CD14-positive monocyte (primary cell): ENCODE data around the gene NUTM1. TPM values are rescaled to one million over a fixed set of nuclear protein-coding genes. Genes with fewer than 3 reads are reported as not detected.
A peak's percentile ranks its signal among the peaks of the same experiment; 100 is the strongest.

Experiments
- DNase-seq, 3 donors: peaks; one replicate each; pipeline ENCODE4 v3.0.0-alpha.2; 2011 to 2022
- H2AFZ ChIP-seq: 2 replicates; pipeline ENCODE4 v1.6.0; 2012; ENCODE audit warnings: mild to moderate bottlenecking, low read depth, low read length, inconsistent platforms; ENCODE audit not compliant: insufficient read depth, poor library complexity, severe bottlenecking
- H3K27ac ChIP-seq, 2 donors: 1 replicate in 1 of 2; 2 replicates in 1 of 2; pipeline ENCODE4 v1.5.1; 2012 to 2013; ENCODE audit warnings: low read length in 2 of 2, control low read depth in 1 of 2, inconsistent platforms in 1 of 2, low read depth in 1 of 2, mild to moderate bottlenecking in 1 of 2
- H3K27me3 ChIP-seq, 2 donors: one replicate each; pipeline versions ENCODE4 v1.6.0 to v1.6.1; 2011 to 2013; ENCODE audit warnings: low read length in 2 of 2; ENCODE audit not compliant: control insufficient read depth in 2 of 2, insufficient read depth in 2 of 2
- H3K36me3 ChIP-seq, 2 donors: replicated peaks in 1 of 2; 1 replicate in 1 of 2; 2 replicates in 1 of 2; pipeline versions ENCODE4 v1.5.1 to v1.6.1; 2012 to 2013; ENCODE audit warnings: low read length in 2 of 2, control low read depth in 1 of 2, inconsistent platforms in 1 of 2, mild to moderate bottlenecking in 1 of 2; ENCODE audit not compliant: insufficient read depth in 2 of 2, control insufficient read depth in 1 of 2
- H3K4me1 ChIP-seq, 2 donors: 1 replicate in 1 of 2; 2 replicates in 1 of 2; pipeline versions ENCODE4 v1.5.1 to v1.6.1; 2012 to 2013; ENCODE audit warnings: low read length in 2 of 2, control low read depth in 1 of 2, inconsistent platforms in 1 of 2, mild to moderate bottlenecking in 1 of 2, moderate library complexity in 1 of 2; ENCODE audit not compliant: insufficient read depth in 2 of 2, control insufficient read depth in 1 of 2
- H3K4me2 ChIP-seq: replicated peaks from 2 replicates; pipeline ENCODE3; 2012; ENCODE audit warnings: low read length, moderate library complexity, mild to moderate bottlenecking; ENCODE audit not compliant: poor library complexity, severe bottlenecking; ENCODE audit errors: extremely low read depth
- H3K4me3 ChIP-seq, 3 experiments: fragments of 200-600 bp in 1 of 3; sonication (generic) in 1 of 3; replicated peaks in 1 of 3; 1 replicate in 2 of 3; 2 replicates in 1 of 3; pipeline ENCODE4 v1.5.1; 2011 to 2013; ENCODE audit warnings: low read length in 3 of 3, mild to moderate bottlenecking in 3 of 3, control low read depth in 2 of 3, low read depth in 2 of 3, inconsistent platforms in 1 of 3, moderate library complexity in 1 of 3
- H3K79me2 ChIP-seq: 2 replicates; pipeline ENCODE4 v1.6.0; 2012; ENCODE audit warnings: mild to moderate bottlenecking, control low read depth, inconsistent platforms, low read length, moderate library complexity; ENCODE audit not compliant: insufficient read depth
- H3K9ac ChIP-seq: 2 replicates; pipeline ENCODE4 v1.6.0; 2017; ENCODE audit warnings: low read length, mild to moderate bottlenecking; ENCODE audit not compliant: insufficient read depth, poor library complexity, severe bottlenecking
- H3K9me3 ChIP-seq, 2 donors: replicated peaks in 1 of 2; 1 replicate in 1 of 2; 2 replicates in 1 of 2; pipeline versions ENCODE4 v1.5.1 to v1.6.1; 2012 to 2013; ENCODE audit warnings: low read length in 2 of 2, control low read depth in 1 of 2; ENCODE audit not compliant: control insufficient read depth in 1 of 2, insufficient read depth in 1 of 2
- H4K20me1 ChIP-seq: 2 replicates; pipeline ENCODE4 v1.6.0; 2012; ENCODE audit warnings: mild to moderate bottlenecking, low read length, control low read depth, moderate library complexity; ENCODE audit not compliant: insufficient read depth
- H3K27ac Mint-ChIP-seq, 7 donors: one replicate each; pipeline ENCODE4 v1.8.0; 2020; ENCODE audit warnings: mild to moderate bottlenecking in 7 of 7, mixed read lengths in 7 of 7, moderate library complexity in 6 of 7, inconsistent platforms in 2 of 7
- H3K27me3 Mint-ChIP-seq, 3 donors: one replicate each; pipeline ENCODE4 v1.8.0; 2021 to 2022; ENCODE audit warnings: low read depth in 3 of 3, mild to moderate bottlenecking in 3 of 3, mixed read lengths in 3 of 3, moderate library complexity in 3 of 3, inconsistent platforms in 1 of 3
- H3K36me3 Mint-ChIP-seq, 2 donors: one replicate each; pipeline ENCODE4 v1.8.0; 2020; ENCODE audit warnings: mixed read lengths in 2 of 2, inconsistent platforms in 1 of 2, mild to moderate bottlenecking in 1 of 2
- H3K4me1 Mint-ChIP-seq: one replicate; pipeline ENCODE4 v1.8.0; 2020; ENCODE audit warnings: mild to moderate bottlenecking, mixed read lengths
- H3K4me3 Mint-ChIP-seq, 2 donors: one replicate each; pipeline ENCODE4 v1.8.0; 2020; ENCODE audit warnings: mild to moderate bottlenecking in 2 of 2, mixed read lengths in 2 of 2, moderate library complexity in 1 of 2
- H3K9me3 Mint-ChIP-seq, 7 donors: one replicate each; pipeline ENCODE4 v1.8.0; 2020 to 2022; ENCODE audit warnings: mixed read lengths in 7 of 7, mild to moderate bottlenecking in 6 of 7, moderate library complexity in 6 of 7, inconsistent platforms in 2 of 7
- CTCF ChIP-seq: fragments of 200-600 bp; IDR thresholded peaks from one replicate; pipeline ENCODE4 v1.8.0; 2022; ENCODE audit warnings: antibody characterized with exemption, mild to moderate bottlenecking
- WGBS: methylation state at CpG from one replicate; pipeline ENCODE4 v1.1.5; 2013; ENCODE audit warnings: missing lambda C conversion rate; ENCODE audit not compliant: insufficient coverage; 5-methylcytosine and 5-hydroxymethylcytosine counted together
- intact Hi-C, 2 donors: fragments of 100-400 bp; cut with micrococcal nuclease; formaldehyde crosslinking; loops; one replicate each; pipeline versions ENCODE4 v1.15.0 to v1.15.1; 2023
- polyA minus RNA-seq: library from RNA; depleted of rRNA, polyadenylated mRNA; stranded (reverse); fragments of >200 nt; gene quantifications from 2 replicates; pipeline ENCODE4 v1.2.3, GENCODE V29; 2012
- polyA plus RNA-seq, 3 donors: library from polyadenylated mRNA; depleted of rRNA in 1 of 3; unstranded in 2 of 3; stranded (reverse) in 1 of 3; fragments of 300-500 nt in 2 of 3; fragments of >200 nt in 1 of 3; fragmentation: Illumina TruSeq in 2 of 3; gene quantifications; 1 replicate in 2 of 3; 2 replicates in 1 of 3; pipeline ENCODE4 v1.2.3, GENCODE V29; 2012 to 2021
- total RNA-seq, 12 experiments: library from RNA in 1 of 12; stranded (reverse) in 1 of 12; fragments of 120-200 nt in 1 of 12; gene quantifications; one replicate each; pipeline ENCODE4 v1.2.4 and lab custom pipeline; 2013 to 2026; ENCODE audit warnings: mixed read lengths in 6 of 12, inconsistent platforms in 1 of 12

The NUTM1 gene
- total RNA-seq (2013) = 0.02 TPM
- polyA plus RNA-seq (not detected), polyA minus RNA-seq (not detected in 2 replicates), total RNA-seq (lab: John Stamatoyannopoulos, UW) (0 to 1.1 (median 0.17) reads per million in 11 experiments)

- Mint-ChIP-seq H3K36me3 (peaks cover 20 to 30% of the 10 kb centered on the region in 2 donors), H3K9me3 (no peaks in the 10 kb centered on the region), H3K27ac (peak within 1 kb of the TSS in 2 of 7 donors; percentile 26 to 84), H3K4me1 (peaks cover 28% of the 10 kb centered on the region), H3K4me3 (no peak within 1 kb of the TSS), H3K27me3 (peaks cover 0 to 2% (median 2%) of the 10 kb centered on the region in 3 donors)
- peak within 1 kb of the TSS; percentile 72 for H3K4me2 ChIP-seq
- peak; percentile 90 to 93 (median 91) for DNase-seq
- H3K36me3 ChIP-seq = peaks cover 0 to 31% of the 10 kb centered on the region in 2 donors
- H4K20me1 ChIP-seq = peaks cover 23% of the 10 kb centered on the region
- WGBS = 0% methylated on average over 33 of the region's 38 CpGs
- H3K27me3 ChIP-seq = no peaks in the 10 kb centered on the region
- peak within 1 kb of the TSS; percentile 62 to 96 (median 96) for H3K4me3 ChIP-seq
- H3K4me1 ChIP-seq = peaks cover 26 to 29% of the 10 kb centered on the region in 2 donors
- H3K9ac ChIP-seq = peak within 1 kb of the TSS; percentile 69
- peak within 1 kb of the TSS; percentile 85 for H2AFZ ChIP-seq
- H3K79me2 ChIP-seq = peaks cover 50% of the 10 kb centered on the region
- H3K27ac ChIP-seq = peak within 1 kb of the TSS; percentile 43 to 86
- intact Hi-C loops = loop anchor here (1.0 to 5.0 kb wide), 3 partner anchors 24 to 101 kb away; partner anchors contain the start of gene LPCAT4 (in 2 of the 2)
- no peaks in the 10 kb centered on the region for H3K9me3 ChIP-seq
- TF ChIP-seq CTCF = peak; percentile 95
These were observed at the start of gene NUTM1, which contains the start of gene NOP10 for GRCh38 chr15:34342737-34343575. Gene NUTM1, plus strand, starts transcription at chr15:34343315. Its CDS starts 382 bp downstream, at chr15:34343697. Gene NOP10, minus strand, starts transcription at chr15:34343136. Its CDS starts 63 bp downstream, at chr15:34343073.

- Mint-ChIP-seq H3K36me3 (peaks cover 24 to 36% of the 10 kb centered on the region in 2 donors), H3K4me1 (peaks cover 6% of the 10 kb centered on the region), H3K27ac (no peak overlapping the region), H3K27me3 (no peaks in the 10 kb centered on the region), H3K9me3 (peaks cover 0 to 2% (median 0%) of the 10 kb centered on the region in 7 donors), H3K4me3 (no peak overlapping the region)
- Histone ChIP-seq H3K79me2 (peaks cover 79% of the 10 kb centered on the region), H3K9ac (no peak overlapping the region), H3K4me1 (no peaks in the 10 kb centered on the region), H4K20me1 (peaks cover 95% of the 10 kb centered on the region), H3K9me3 (no peaks in the 10 kb centered on the region), H3K27me3 (no peaks in the 10 kb centered on the region), H2AFZ (no peak overlapping the region), H3K4me2 (no peak overlapping the region), H3K36me3 (peaks cover 2 to 27% of the 10 kb centered on the region in 2 donors), H3K4me3 (no peak overlapping the region), H3K27ac (no peak overlapping the region)
- no peak for TF ChIP-seq CTCF
- no peak for DNase-seq
- no CpG with 5 or more reads among the region's 1 CpG for WGBS
- intact Hi-C loops = no loop called here
These were observed 46.1 kb upstream of the NUTM1 start for GRCh38 chr15:34297059-34297458.
